NCI-H2196 treated with DMSO at 0.1 percent for 48 hours (cell line): Measurements from ENCODE around the gene RSRC1.
A peak's percentile ranks its signal among the peaks of the same experiment; 100 is the strongest.
"Not testable (repeated sequence)": the region's sequence is repeated elsewhere in the genome, so short reads cannot be mapped to it uniquely, and the experiment has no call there.

Source experiments
- DNase-seq: peaks from one replicate; lab custom pipeline; 2025; ENCODE audit not compliant: unreplicated experiment; lab: John Stamatoyannopoulos, UW

The RSRC1 gene

GRCh38 chr3:158109804-158110657 is at the start of gene RSRC1:
Gene RSRC1, plus strand, starts transcription at chr3:158110089. Its CDS starts 12,016 bp downstream, at chr3:158122105.
- DNase-seq: peak; percentile 99

GRCh38 chr3:158065574-158065973 is 44.3 kb upstream of the RSRC1 start:
- not testable (repeated sequence) for DNase-seq

- no peak for DNase-seq
These were observed 37.1 kb upstream of the RSRC1 start for GRCh38 chr3:158072790-158073189.

- no peak for DNase-seq
These were observed 35.3 kb upstream of the RSRC1 start for GRCh38 chr3:158074591-158074990.

- DNase-seq: no peak
These were observed 30.3 kb upstream of the RSRC1 start for GRCh38 chr3:158079599-158079998.

- DNase-seq: no peak
These were observed 25.2 kb upstream of the RSRC1 start for GRCh38 chr3:158084651-158085050.

GRCh38 chr3:158085358-158085757 is 24.5 kb upstream of the RSRC1 start:
- no peak for DNase-seq

GRCh38 chr3:158085931-158086330 is 24.0 kb upstream of the RSRC1 start:
- no peak for DNase-seq

- no peak for DNase-seq
These were observed 23.5 kb upstream of the RSRC1 start for GRCh38 chr3:158086361-158086760.

- no peak for DNase-seq
These were observed 23.1 kb upstream of the RSRC1 start for GRCh38 chr3:158086776-158087175.

- DNase-seq: no peak
These were observed 18.4 kb upstream of the RSRC1 start for GRCh38 chr3:158091531-158091930.

- DNase-seq: no peak
These were observed 16.4 kb upstream of the RSRC1 start for GRCh38 chr3:158093526-158093925.

- no peak for DNase-seq
These were observed 15.4 kb upstream of the RSRC1 start for GRCh38 chr3:158094235-158095110.

GRCh38 chr3:158095111-158095813 is 14.6 kb upstream of the RSRC1 start:
- DNase-seq: no peak

GRCh38 chr3:158095814-158096704 is 13.8 kb upstream of the RSRC1 start:
- DNase-seq: no peak

GRCh38 chr3:158097081-158097592 is 12.8 kb upstream of the RSRC1 start:
- DNase-seq: no peak

GRCh38 chr3:158097593-158098308 is 12.1 kb upstream of the RSRC1 start:
- DNase-seq: no peak

- no peak for DNase-seq
These were observed 11.6 kb upstream of the RSRC1 start for GRCh38 chr3:158098309-158098639.

- no peak for DNase-seq
These were observed 11.0 kb upstream of the RSRC1 start for GRCh38 chr3:158098834-158099424.
